Activated T-cell treated with anti-CD3 and anti-CD28 coated beads for 1 hour (primary cell): ENCODE data around the gene COL9A2.
A peak's percentile ranks its signal among the peaks of the same experiment; 100 is the strongest.

Source experiments
- DNase-seq: peaks from one replicate; pipeline ENCODE4 v3.0.0-alpha.2; 2020; ENCODE audit warnings: low read depth

COL9A2 gene

DNA sequence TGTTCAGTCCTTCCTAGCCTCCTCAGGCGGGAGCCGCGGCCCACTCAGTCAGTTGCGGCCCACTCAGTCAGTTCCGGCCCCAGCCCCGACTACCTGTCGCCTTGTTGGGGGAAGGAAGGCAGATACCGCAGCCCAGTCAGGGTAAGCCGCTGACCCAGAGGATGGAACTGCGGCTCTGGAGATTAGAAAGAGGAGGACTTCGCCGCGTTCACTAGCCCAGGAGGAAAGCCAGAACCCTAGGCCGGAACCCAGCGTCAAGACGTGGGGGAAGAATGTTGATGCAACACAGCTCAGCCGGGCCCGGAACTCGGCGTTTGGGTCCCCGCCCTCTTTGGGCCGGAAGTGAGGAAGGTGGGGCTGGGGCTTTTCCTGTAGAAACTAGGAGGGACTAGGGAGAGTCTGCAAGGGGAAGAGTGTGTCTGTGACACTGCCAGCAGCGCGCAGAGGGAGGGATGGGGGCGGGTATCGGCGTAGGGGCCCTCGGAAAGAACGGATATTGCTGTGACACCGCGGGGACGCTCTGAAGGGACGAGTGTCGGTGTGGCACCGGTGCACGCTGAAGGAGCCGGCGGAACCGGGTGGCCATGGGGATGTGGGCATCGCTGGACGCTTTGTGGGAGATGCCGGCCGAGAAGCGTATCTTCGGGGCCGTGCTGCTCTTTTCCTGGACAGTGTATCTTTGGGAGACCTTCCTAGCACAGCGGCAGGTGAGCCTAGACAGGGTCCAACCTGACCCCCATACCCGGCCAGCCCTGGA, 59.2 kb downstream of the COL9A2 start, which contains the start of gene ZMPSTE24:
ZMPSTE24 (plus strand) TSS at position 549 of the 757 bp plus-strand sequence; CDS start at position 585, 36 bp downstream.
- DNase-seq, result peak; percentile 90

DNA sequence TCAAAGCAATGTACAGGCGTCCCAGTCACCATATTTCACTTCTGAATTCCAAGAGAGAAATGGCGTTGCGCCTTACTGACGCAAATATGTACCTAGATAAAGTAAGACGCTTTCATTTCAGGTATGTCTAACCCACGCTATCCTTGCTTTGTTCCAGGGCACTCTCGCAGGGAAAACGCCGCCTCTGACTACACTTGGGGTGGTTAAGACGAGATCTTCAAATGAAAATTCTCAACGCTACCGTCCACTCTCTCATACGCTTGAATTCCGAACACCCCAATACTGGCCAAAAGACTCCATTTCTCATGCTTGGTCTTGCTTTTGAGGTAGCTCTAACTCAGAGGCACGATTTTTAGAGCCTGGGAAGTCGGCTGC, 59.8 kb downstream of the COL9A2 start:
- no peak for DNase-seq

DNA sequence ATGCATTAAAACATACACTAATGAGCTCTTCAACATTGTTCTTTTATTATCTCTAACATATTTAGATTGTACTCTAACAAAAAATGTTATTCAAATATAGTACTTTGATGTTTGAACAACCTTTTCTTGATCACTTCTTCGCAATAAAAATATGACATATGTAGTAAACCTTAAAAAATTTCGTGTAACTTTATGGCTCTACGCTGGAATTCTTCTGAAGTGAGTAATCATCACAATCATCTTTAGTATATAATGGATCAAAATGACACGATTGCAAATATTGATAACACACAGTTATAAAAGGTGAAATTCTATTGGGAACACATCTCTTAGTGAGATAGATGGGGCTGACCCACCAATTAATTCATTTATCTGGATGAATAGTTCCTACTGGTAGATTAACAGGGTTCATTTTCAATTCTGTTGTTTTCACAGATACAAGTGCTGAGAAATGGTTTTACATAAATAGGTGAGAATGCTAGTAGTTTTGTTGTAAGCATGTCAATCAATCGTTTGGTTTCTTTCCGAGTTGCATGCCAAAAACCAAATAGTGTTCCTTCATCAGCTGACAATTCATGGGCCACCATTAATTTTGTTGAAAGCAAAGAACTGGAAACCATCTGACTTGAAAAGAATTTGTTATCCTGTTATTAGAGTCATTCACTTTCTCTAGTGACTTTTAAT, 60.5 kb downstream of the COL9A2 start:
- no peak for DNase-seq

DNA sequence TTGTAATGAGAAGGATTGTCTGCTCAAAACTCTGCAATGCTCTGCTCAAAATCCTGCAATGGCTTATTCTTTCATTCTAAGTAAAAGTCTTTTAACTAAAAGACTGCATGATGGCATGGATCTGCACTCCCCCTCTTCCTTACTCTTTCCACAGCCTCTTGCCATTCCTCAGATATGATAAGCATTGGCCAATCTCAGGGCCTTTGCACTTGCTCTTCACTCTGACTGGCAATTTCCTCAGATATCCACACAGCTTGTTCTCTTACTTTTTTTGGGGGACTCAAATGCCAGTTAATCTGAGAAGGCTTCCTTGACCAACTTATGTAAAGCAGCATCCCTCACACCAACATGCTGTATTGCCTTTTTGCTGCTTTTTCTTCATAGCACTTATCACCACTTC, 61.9 kb downstream of the COL9A2 start:
- no peak for DNase-seq

DNA sequence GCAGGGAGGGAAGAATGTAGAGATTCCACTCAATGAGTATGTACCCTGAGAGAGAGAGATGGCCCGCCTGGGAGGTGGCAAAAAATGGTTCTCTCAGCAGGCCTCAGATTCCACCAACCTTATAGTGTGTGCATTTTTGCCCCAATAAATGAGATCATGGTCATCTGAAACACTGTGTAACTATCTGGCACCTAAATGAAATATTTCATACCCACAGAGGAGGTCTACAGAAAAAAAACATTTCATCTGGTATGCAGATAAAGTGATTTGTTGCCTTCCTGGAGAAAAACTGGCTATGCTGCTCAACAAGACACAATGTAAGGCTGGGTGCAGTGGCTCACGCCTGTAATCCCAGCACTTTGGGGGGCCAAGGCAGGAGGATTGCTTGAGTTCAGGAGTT, 64.5 kb downstream of the COL9A2 start:
- DNase-seq, result no peak

DNA sequence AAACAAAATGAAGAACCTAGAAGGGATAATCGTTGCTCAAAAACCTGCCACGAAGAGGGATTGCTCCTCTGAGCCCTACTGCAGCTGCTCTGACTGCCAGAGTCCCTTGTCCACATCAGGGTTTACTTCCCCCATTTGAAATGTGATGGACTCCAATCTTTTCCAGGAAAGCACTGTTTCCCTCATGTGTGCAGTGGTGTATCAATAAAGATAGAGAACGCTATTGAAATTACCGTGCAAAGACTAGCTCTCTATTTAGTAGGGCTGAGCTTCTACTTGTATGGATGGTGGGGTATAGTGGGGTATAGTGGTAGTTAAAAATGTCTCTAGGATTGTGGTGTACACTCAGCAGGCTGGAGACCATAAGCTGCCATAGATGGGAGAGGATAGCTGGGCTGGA, 65.6 kb downstream of the COL9A2 start:
- DNase-seq, result no peak
